Type B pancreatic cell (in vitro differentiated cells): ENCODE results near the gene ENTPD6. TPM values are rescaled to one million over a fixed set of nuclear protein-coding genes. Genes with fewer than 3 reads are reported as not detected.

ENCODE experiments used
- DNase-seq: peaks from one replicate; pipeline ENCODE4 v3.0.0; 2021; ENCODE audit warnings: mixed read lengths; ENCODE audit not compliant: unreplicated experiment; ENCODE audit errors: extremely low spot score
- H3K27ac Mint-ChIP-seq: 2 replicates; pipeline ENCODE4 v1.8.0; 2021; ENCODE audit warnings: mild to moderate bottlenecking, mixed read lengths
- H3K27me3 Mint-ChIP-seq: 2 replicates; pipeline ENCODE4 v1.8.0; 2021; ENCODE audit warnings: mixed read lengths
- H3K36me3 Mint-ChIP-seq: 2 replicates; pipeline ENCODE4 v1.8.0; 2021; ENCODE audit warnings: mixed read lengths
- H3K4me1 Mint-ChIP-seq: one replicate; pipeline ENCODE4 v1.8.0; 2021; ENCODE audit warnings: mixed read lengths; ENCODE audit not compliant: unreplicated experiment
- H3K4me3 Mint-ChIP-seq: 2 replicates; pipeline ENCODE4 v1.8.0; 2021; ENCODE audit warnings: mild to moderate bottlenecking, mixed read lengths
- H3K9me3 Mint-ChIP-seq: 2 replicates; pipeline ENCODE4 v1.8.0; 2021; ENCODE audit warnings: mixed read lengths
- CTCF ChIP-seq: fragments of 200-600 bp; sonication (generic); conservative IDR thresholded peaks from 2 replicates; pipeline ENCODE4 v1.5.0; 2021; ENCODE audit warnings: antibody characterized with exemption, mild to moderate bottlenecking
- total RNA-seq: library from RNA; stranded (reverse); gene quantifications from 2 replicates; pipeline ENCODE4 v1.2.1, GENCODE V29; 2021; ENCODE audit warnings: low replicate concordance

ENTPD6 gene
- total RNA-seq, 1 donor from 2014 or later = 64.1 TPM

DNA sequence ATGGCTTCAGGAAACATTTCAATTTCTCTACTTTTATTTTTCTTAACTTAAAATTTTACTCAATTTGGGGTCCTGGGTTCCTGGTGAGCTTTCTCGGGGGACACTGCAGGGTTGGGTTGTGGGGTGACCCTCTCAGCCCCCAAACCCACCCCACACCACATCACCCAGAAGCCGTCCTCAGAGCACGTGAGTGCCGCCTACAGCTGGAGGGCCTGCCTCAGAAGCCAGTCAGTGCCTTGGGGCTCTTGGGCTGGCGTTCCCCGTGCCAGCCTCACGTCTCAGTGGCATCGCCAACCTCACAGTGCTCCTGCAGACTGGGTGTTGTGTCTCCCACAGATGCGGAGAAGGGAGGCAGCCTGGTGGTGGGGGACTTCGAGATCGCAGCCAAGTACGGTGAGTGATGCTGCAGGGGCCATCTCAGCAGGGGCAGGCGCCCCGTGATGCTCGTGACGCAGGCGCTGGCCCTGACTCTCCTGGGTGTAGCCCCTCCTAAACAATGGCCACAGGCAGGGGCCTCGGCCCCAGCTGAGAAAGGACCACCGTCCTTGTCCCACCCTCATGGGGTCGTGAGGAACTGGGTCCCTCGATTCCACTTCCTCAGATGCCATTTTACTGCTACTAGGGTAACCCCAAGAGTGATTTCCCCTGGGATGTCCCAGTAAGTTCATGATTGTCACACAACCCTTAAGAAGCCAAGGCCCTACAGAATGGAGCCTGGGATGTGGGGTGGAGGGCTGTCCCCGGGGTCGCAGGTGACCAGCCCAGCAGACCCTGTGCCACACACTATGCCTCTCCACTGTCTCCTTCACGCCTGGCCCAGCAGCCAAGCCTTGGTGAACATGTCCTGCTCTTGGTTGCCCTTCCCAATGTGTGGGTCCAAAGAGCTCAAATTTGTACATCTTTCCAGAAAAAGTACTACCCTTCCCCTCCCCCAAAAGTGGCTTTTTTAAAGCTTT lies 28.5 kb downstream of the ENTPD6 start:
- no peaks in the 10 kb centered on the region for H3K27me3 Mint-ChIP-seq
- DNase-seq = no peak
- H3K36me3 Mint-ChIP-seq = no peaks in the 10 kb centered on the region
- peaks cover 16% of the 10 kb centered on the region for H3K4me1 Mint-ChIP-seq
- H3K9me3 Mint-ChIP-seq = no peaks in the 10 kb centered on the region
- TF ChIP-seq CTCF = no peak
- H3K4me3 Mint-ChIP-seq = no peak overlapping the region
- no peak overlapping the region for H3K27ac Mint-ChIP-seq

GRCh38 chr20:25224941-25225340 lies 29.4 kb downstream of the ENTPD6 start:
- Mint-ChIP-seq H3K9me3 (no peaks in the 10 kb centered on the region), H3K27ac (no peak overlapping the region), H3K36me3 (no peaks in the 10 kb centered on the region), H3K4me3 (no peak overlapping the region), H3K4me1 (peaks cover 17% of the 10 kb centered on the region), H3K27me3 (no peaks in the 10 kb centered on the region)
- DNase-seq = no peak
- TF ChIP-seq CTCF = no peak

- no peak overlapping the region for H3K4me3 Mint-ChIP-seq
- no peak overlapping the region for H3K27ac Mint-ChIP-seq
Measured at GRCh38 chr20:25225642-25226432, 30.3 kb downstream of the ENTPD6 start.

DNA sequence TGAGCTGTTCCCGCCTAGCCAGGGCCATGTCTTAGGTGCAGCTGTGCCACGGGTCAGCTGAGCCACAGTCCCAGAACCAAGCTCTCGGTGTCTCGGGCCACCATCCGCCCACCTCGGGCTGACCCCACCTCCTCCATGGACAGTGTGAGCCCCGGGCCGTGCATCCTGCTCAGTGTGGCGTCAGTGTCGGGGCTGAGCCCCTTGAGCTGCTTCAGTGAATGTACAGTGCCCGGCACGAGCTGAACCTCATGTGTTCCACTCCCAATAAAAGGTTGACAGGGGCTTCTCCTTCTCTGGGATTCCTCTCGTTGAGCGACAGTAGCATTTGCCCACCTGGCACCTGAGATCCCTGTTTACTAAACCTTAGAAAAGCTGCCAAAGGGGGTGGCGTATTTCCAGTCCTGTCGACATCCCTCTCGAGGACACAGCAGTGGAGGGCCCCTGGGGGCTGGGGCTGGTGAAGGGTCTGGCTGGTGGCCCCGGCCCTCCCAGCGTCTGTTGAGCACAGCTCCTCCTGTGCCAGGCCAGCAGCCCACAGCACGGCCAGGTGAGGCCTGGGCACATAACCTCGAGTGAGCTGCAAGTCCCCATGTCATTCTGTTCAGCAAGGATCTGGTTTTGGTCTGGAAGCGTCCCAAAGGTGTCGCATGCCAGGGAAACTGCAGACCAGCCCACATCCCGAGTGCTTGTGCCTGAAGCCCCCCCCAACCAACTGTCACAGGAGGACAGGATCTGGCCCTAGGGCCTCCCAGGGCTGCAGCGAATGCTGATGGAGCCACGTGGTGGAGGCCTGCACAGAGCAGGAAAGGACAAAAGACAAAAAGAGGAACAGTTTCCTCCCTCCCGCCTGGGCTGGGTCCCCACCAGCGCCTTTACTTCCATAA lies 31.2 kb downstream of the ENTPD6 start:
- no peak for DNase-seq
- Mint-ChIP-seq H3K27me3 (no peaks in the 10 kb centered on the region), H3K4me1 (peaks cover 20% of the 10 kb centered on the region), H3K27ac (no peak overlapping the region), H3K9me3 (no peaks in the 10 kb centered on the region), H3K4me3 (no peak overlapping the region), H3K36me3 (no peaks in the 10 kb centered on the region)
- TF ChIP-seq CTCF = no peak

More at GRCh38 chr20:25225642-25226432, 30.3 kb downstream of the ENTPD6 start:
- no peak for TF ChIP-seq CTCF
- Mint-ChIP-seq H3K27me3 (no peaks in the 10 kb centered on the region), H3K36me3 (no peaks in the 10 kb centered on the region), H3K9me3 (no peaks in the 10 kb centered on the region), H3K4me1 (peaks cover 22% of the 10 kb centered on the region)
- no peak for DNase-seq

DNA sequence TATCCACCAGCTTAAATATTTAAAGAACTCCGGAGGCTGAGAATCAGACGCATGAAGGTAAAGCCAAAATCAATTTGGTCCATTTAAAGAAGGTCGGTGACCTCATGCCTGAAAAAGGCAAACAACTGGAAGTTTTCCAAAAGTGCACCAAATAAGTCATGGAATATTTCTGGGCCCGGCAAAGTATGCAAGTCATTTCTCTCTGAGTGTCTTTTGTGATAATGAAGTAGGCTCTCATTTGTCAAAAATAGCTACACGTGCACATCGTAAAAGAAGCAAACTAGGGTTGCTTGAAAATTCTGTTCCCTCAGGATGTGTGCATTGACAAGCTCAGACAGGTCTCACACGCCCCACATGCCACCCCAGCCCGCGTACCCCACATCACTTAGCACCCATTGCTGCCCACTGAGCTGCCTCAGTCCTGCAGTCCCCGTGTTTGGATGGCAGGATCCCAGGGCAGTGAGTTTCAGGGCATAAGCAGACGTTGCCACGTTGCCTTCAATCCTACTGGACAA lies 31.9 kb downstream of the ENTPD6 start:
- no peak overlapping the region for H3K4me3 Mint-ChIP-seq
- no peaks in the 10 kb centered on the region for H3K27me3 Mint-ChIP-seq
- no peak for TF ChIP-seq CTCF
- no peak for DNase-seq
- H3K9me3 Mint-ChIP-seq = no peaks in the 10 kb centered on the region
- peaks cover 17% of the 10 kb centered on the region for H3K4me1 Mint-ChIP-seq
- H3K36me3 Mint-ChIP-seq = no peaks in the 10 kb centered on the region
- no peak overlapping the region for H3K27ac Mint-ChIP-seq
